ENCODE measurements around the gene DEFB129.

- TF ChIP-seq CTCF (conservative IDR thresholded peaks at IDR 0.05; ENCODE audit: low read depth in 2 of 2) (no peak), EZH2 (IDR thresholded peaks at IDR 0.05; ENCODE audit: low read depth, unreplicated experiment) (no peak), POLR2AphosphoS5 (IDR thresholded peaks at IDR 0.05; ENCODE audit: low read depth) (no peak), NANOG (IDR thresholded peaks at IDR 0.05; ENCODE audit: borderline replicate concordance) (no peak), REST (IDR thresholded peaks at IDR 0.05; ENCODE audit: unreplicated experiment) (no peak), JUNB (IDR thresholded peaks at IDR 0.05; ENCODE audit: unreplicated experiment) (no peak), CREB1 (CRISPR knock-in tag; IDR thresholded peaks at IDR 0.05; ENCODE audit: low read depth) (no peak), ETS1 (IDR thresholded peaks at IDR 0.05) (no peak), EZH2phosphoT487 (IDR thresholded peaks at IDR 0.05; ENCODE audit: unreplicated experiment) (no peak), ZNF114 (CRISPR knock-in tag; IDR thresholded peaks at IDR 0.05) (no peak), STAT1 (IDR thresholded peaks at IDR 0.05; ENCODE audit: unreplicated experiment) (no peak), ZNF331 (CRISPR knock-in tag; IDR thresholded peaks at IDR 0.05; ENCODE audit: low read depth) (no peak)
These were observed 39.3 kb upstream of the DEFB129 start for GRCh38 chr20:187733-188132.

Data from GM23338 (cell line).